HEK293 (cell line): ENCODE data around the gene S100A16.

Experiments used
- BCL11A ChIP-seq: fragments of 450-650 bp; formaldehyde crosslinking; IDR thresholded peaks from 2 replicates; pipeline ENCODE4 v1.5.1; 2016; ENCODE audit warnings: low read depth, missing biosample characterization, missing genetic modification characterization
- KLF1 ChIP-seq: fragments of 450-650 bp; formaldehyde crosslinking; IDR thresholded peaks from 2 replicates; pipeline ENCODE4 v1.5.1; 2016; ENCODE audit warnings: missing biosample characterization, missing genetic modification characterization
- KLF9 ChIP-seq: fragments of 450-650 bp; formaldehyde crosslinking; IDR thresholded peaks from 2 replicates; pipeline ENCODE4 v1.5.1; 2016; ENCODE audit warnings: missing biosample characterization, missing genetic modification characterization, low read depth
- MYNN ChIP-seq: fragments of 450-650 bp; formaldehyde crosslinking; IDR thresholded peaks from 2 replicates; pipeline ENCODE4 v1.5.1; 2016; ENCODE audit warnings: missing biosample characterization, missing genetic modification characterization, borderline replicate concordance
- OSR2 ChIP-seq: fragments of 450-650 bp; formaldehyde crosslinking; IDR thresholded peaks from 2 replicates; pipeline ENCODE4 v1.5.1; 2016; ENCODE audit warnings: missing biosample characterization, missing genetic modification characterization
- PBX3 ChIP-seq: sonication (generic); formaldehyde crosslinking; IDR thresholded peaks from 2 replicates; pipeline ENCODE4 v1.8.1; 2022; ENCODE audit warnings: mild to moderate bottlenecking, moderate library complexity, missing genetic modification reagents
- REST ChIP-seq: fragments of 450-650 bp; formaldehyde crosslinking; IDR thresholded peaks from 2 replicates; pipeline ENCODE4 v1.5.1; 2016; ENCODE audit warnings: missing biosample characterization, missing genetic modification characterization
- ZBTB21 ChIP-seq: fragments of 450-650 bp; formaldehyde crosslinking; IDR thresholded peaks from 2 replicates; pipeline ENCODE4 v1.5.1; 2017; ENCODE audit warnings: missing biosample characterization, missing genetic modification characterization
- ZBTB6 ChIP-seq: fragments of 450-650 bp; formaldehyde crosslinking; IDR thresholded peaks from 2 replicates; pipeline ENCODE4 v1.5.1; 2017; ENCODE audit warnings: missing biosample characterization, missing genetic modification characterization
- ZBTB8A ChIP-seq: fragments of 450-650 bp; formaldehyde crosslinking; IDR thresholded peaks from 2 replicates; pipeline ENCODE4 v1.5.1; 2016; ENCODE audit warnings: missing biosample characterization, missing genetic modification characterization
- ZNF146 ChIP-seq: fragments of 450-650 bp; formaldehyde crosslinking; IDR thresholded peaks from 2 replicates; pipeline ENCODE4 v1.5.1; 2016; ENCODE audit warnings: missing biosample characterization, missing genetic modification characterization
- ZNF155 ChIP-seq: fragments of 450-650 bp; formaldehyde crosslinking; IDR thresholded peaks from 2 replicates; pipeline ENCODE4 v1.5.1; 2016; ENCODE audit warnings: missing biosample characterization, missing genetic modification characterization
- ZNF280D ChIP-seq: fragments of 450-650 bp; formaldehyde crosslinking; IDR thresholded peaks from 2 replicates; pipeline ENCODE4 v1.5.1; 2016; ENCODE audit warnings: missing biosample characterization, missing genetic modification characterization
- ZNF324 ChIP-seq: fragments of 450-650 bp; formaldehyde crosslinking; IDR thresholded peaks from 2 replicates; pipeline ENCODE4 v1.5.1; 2016; ENCODE audit warnings: missing biosample characterization, missing genetic modification characterization
- ZNF366 ChIP-seq: fragments of 450-650 bp; formaldehyde crosslinking; conservative IDR thresholded peaks from 2 replicates; pipeline ENCODE4 v1.5.1; 2016; ENCODE audit warnings: missing biosample characterization, missing genetic modification characterization
- ZNF513 ChIP-seq: fragments of 450-650 bp; IDR thresholded peaks from 2 replicates; pipeline ENCODE4 v1.5.1; 2018; ENCODE audit warnings: missing biosample characterization, missing genetic modification characterization
- ZNF529 ChIP-seq: fragments of 450-650 bp; formaldehyde crosslinking; IDR thresholded peaks from 2 replicates; pipeline ENCODE4 v1.5.1; 2017; ENCODE audit warnings: missing genetic modification characterization, missing biosample characterization; ENCODE audit not compliant: insufficient replicate concordance
- ZNF558 ChIP-seq: fragments of 450-650 bp; formaldehyde crosslinking; IDR thresholded peaks from 2 replicates; pipeline ENCODE4 v1.5.1; 2016; ENCODE audit warnings: missing biosample characterization, missing genetic modification characterization
- ZNF629 ChIP-seq: fragments of 450-650 bp; formaldehyde crosslinking; IDR thresholded peaks from 2 replicates; pipeline ENCODE4 v1.5.1; 2017; ENCODE audit warnings: missing biosample characterization, missing genetic modification characterization
- ZNF645 ChIP-seq: fragments of 450-650 bp; formaldehyde crosslinking; IDR thresholded peaks from 2 replicates; pipeline ENCODE4; 2016; ENCODE audit warnings: missing biosample characterization, missing genetic modification characterization
- ZNF660 ChIP-seq: fragments of 450-650 bp; IDR thresholded peaks from 2 replicates; pipeline ENCODE4 v1.5.1; 2018; ENCODE audit warnings: missing biosample characterization, mild to moderate bottlenecking, missing genetic modification characterization
- ZNF670 ChIP-seq: fragments of 450-650 bp; formaldehyde crosslinking; IDR thresholded peaks from 2 replicates; pipeline ENCODE4 v1.5.1; 2016; ENCODE audit warnings: missing biosample characterization, missing genetic modification characterization, low read depth
- ZNF792 ChIP-seq: fragments of 450-650 bp; formaldehyde crosslinking; IDR thresholded peaks from 2 replicates; pipeline ENCODE4 v1.5.1; 2016; ENCODE audit warnings: missing biosample characterization, missing genetic modification characterization
- ZNF843 ChIP-seq: fragments of 450-650 bp; formaldehyde crosslinking; IDR thresholded peaks from 2 replicates; pipeline ENCODE4 v1.5.1; 2016; ENCODE audit warnings: missing biosample characterization, missing genetic modification characterization
- TF ChIP-seq, protein P1 (sequence below): fragments of 450-650 bp; formaldehyde crosslinking; IDR thresholded peaks from 2 replicates; pipeline ENCODE4 v1.5.1; 2016; ENCODE audit warnings: missing biosample characterization, missing genetic modification characterization

S100A16 gene

DNA sequence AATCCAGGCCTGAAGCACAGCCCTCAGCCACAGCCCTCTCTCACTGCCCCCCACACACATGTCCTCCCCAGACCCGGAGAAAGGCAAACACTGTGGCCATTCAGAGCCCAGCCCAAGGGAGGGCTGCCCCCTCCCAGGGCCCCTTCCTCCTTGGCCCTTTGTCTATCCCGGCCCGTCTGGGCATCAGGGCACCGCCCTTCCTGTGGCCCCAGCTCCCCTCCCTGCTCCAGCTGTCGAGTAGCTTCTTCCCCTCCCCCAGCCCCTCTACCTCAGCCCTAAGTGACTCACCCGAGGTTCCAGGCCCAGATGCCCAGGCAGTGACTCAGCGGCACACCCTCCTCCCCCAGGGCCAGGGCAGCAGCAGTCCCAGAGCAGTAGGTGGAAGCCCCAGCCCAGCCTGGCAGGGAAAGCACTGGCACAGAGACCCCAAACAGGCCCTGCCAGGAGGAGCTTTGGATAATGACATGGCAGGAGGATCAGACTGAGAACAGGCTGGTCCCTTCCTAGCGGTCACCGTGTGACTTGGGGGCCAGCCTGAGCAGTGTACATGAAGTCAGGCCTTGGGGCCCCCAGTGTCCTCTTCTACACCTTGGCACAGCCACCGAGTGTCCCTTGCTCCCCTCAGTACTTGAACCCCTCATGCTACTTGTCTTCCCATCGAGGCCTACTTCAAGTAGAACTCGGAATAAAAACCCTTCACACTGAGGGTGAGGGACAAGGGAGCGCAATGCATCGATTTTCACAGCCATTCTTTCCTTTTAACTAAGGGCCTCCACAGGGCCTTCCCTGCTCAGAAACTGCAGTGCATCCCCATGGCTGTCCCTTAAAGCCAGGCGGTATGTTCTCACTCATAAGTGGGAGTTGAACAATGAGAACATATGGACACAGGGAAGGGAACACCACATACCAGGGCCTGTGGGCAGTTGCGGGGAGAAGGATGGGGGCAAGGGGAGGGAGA, 46.2 kb downstream of the S100A16 start (continued):
- TF ChIP-seq ZNF513 (tag by site-specific recombination) (peak; percentile 40; the same call in 1 of the 2 replicates), ZNF366 (tag by site-specific recombination) (peak; percentile 88), ZNF660 (tag by site-specific recombination) (peak; percentile 77), ZNF324 (tag by site-specific recombination) (peak; percentile 97), ZNF792 (tag by site-specific recombination) (0 out of 2 replicates have a peak, but pooled peaks have one; percentile 27), ZNF843 (tag by site-specific recombination) (peak; percentile 74), ZBTB21 (tag by site-specific recombination) (peak; percentile 79), ZBTB8A (tag by site-specific recombination) (peak; percentile 83), REST (tag by site-specific recombination) (peak; percentile 41; the same call in 1 of the 2 replicates), ZNF146 (peak; percentile 54; the same call in 1 of the 2 replicates), KLF9 (tag by site-specific recombination) (peak; percentile 97), ZNF155 (tag by site-specific recombination) (no peak), ZNF558 (peak; percentile 65; the same call in 1 of the 2 replicates), BCL11A (tag by site-specific recombination) (peak; percentile 97), ZNF645 (no peak), OSR2 (peak; percentile 56; the same call in 1 of the 2 replicates), ZNF629 (tag by site-specific recombination) (peak; percentile 95), ZNF670 (no peak), ZNF280D (tag by site-specific recombination) (0 out of 2 replicates have a peak, but pooled peaks have one; percentile 54), MYNN (tag by site-specific recombination) (peak; percentile 63; the same call in 1 of the 2 replicates), ZBTB6 (tag by site-specific recombination) (no peak), ZNF529 (tag by site-specific recombination) (no peak), KLF1 (tag by site-specific recombination) (peak; percentile 100), PBX3 (0 out of 2 replicates have a peak, but pooled peaks have one; percentile 42)
- TF ChIP-seq, protein P1, sequence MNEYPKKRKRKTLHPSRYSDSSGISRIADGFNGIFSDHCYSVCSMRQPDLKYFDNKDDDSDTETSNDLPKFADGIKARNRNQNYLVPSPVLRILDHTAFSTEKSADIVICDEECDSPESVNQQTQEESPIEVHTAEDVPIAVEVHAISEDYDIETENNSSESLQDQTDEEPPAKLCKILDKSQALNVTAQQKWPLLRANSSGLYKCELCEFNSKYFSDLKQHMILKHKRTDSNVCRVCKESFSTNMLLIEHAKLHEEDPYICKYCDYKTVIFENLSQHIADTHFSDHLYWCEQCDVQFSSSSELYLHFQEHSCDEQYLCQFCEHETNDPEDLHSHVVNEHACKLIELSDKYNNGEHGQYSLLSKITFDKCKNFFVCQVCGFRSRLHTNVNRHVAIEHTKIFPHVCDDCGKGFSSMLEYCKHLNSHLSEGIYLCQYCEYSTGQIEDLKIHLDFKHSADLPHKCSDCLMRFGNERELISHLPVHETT: peak; percentile 95
